Activated CD8-positive, alpha-beta T cell treated with anti-CD3 and anti-CD28 coated beads for 36 hours (primary cell): ENCODE measurements around the gene BMPER. TPM values are rescaled to one million over a fixed set of nuclear protein-coding genes. Genes with fewer than 3 reads are reported as not detected.

ENCODE experiments used
- ATAC-seq: fragments of 200-7000 bp; cut with Tn5 transposase; one replicate; pipeline ENCODE4 v1.10.0; 2021; ENCODE audit warnings: mild to moderate bottlenecking, moderate library complexity
- CTCF ChIA-PET: fragments of 350-600 bp; sonication (Branson Sonifier 250); formaldehyde crosslinking; loops from one replicate; lab custom pipeline; 2021; ENCODE audit warnings: antibody characterized with exemption; lab: Charles Lee
- POLR2A ChIA-PET: fragments of 350-600 bp; sonication (Branson Sonifier 250); formaldehyde crosslinking; loops from one replicate; lab custom pipeline; 2021; ENCODE audit warnings: antibody characterized with exemption; lab: Charles Lee
- DNase-seq: peaks from one replicate; pipeline ENCODE4 v3.0.0-alpha.2; 2020
- H3K27ac Mint-ChIP-seq: one replicate; pipeline ENCODE4 v1.8.0; 2021; ENCODE audit warnings: mild to moderate bottlenecking, mixed read lengths
- H3K27me3 Mint-ChIP-seq: one replicate; pipeline ENCODE4 v1.8.0; 2021; ENCODE audit warnings: mixed read lengths
- H3K36me3 Mint-ChIP-seq: one replicate; pipeline ENCODE4 v1.8.0; 2021; ENCODE audit warnings: low read depth, mixed read lengths
- H3K4me1 Mint-ChIP-seq: one replicate; pipeline ENCODE4 v1.8.0; 2021; ENCODE audit warnings: low read depth, mixed read lengths
- H3K4me3 Mint-ChIP-seq: one replicate; pipeline ENCODE4 v1.8.0; 2021; ENCODE audit warnings: mild to moderate bottlenecking, moderate library complexity, mixed read lengths
- H3K9me3 Mint-ChIP-seq: one replicate; pipeline ENCODE4 v1.8.0; 2021; ENCODE audit warnings: mixed read lengths
- CTCF ChIP-seq: fragments of 200-600 bp; IDR thresholded peaks from one replicate; pipeline ENCODE4 v1.8.0; 2022; ENCODE audit warnings: antibody characterized with exemption, mild to moderate bottlenecking
- intact Hi-C: fragments of 100-400 bp; cut with micrococcal nuclease; formaldehyde crosslinking; loops from one replicate; pipeline ENCODE4 v1.10.0; 2022
- total RNA-seq, 2 experiments: library from RNA; stranded (reverse); gene quantifications; one replicate each; pipeline ENCODE4 v1.2.3, GENCODE V29; 2021

Gene BMPER
- total RNA-seq, 2 experiments from 2014 or later, result not detected

- ChIA-PET POLR2A (no interaction called here), CTCF (no interaction called here)
- DNase-seq (no peak), ATAC-seq (no peak)
- H3K9me3 Mint-ChIP-seq, result no peaks in the 10 kb centered on the region
- no peak for TF ChIP-seq CTCF
- no peak overlapping the region for H3K4me3 Mint-ChIP-seq
- H3K27me3 Mint-ChIP-seq, result peaks cover 3% of the 10 kb centered on the region
- no peaks in the 10 kb centered on the region for H3K4me1 Mint-ChIP-seq
- H3K36me3 Mint-ChIP-seq, result no peaks in the 10 kb centered on the region
- intact Hi-C loops, result no loop called here
- no peak overlapping the region for H3K27ac Mint-ChIP-seq
Measured at GRCh38 chr7:33964417-33965182, 59.3 kb downstream of the BMPER start.

GRCh38 chr7:33965183-33965744 lies 59.9 kb downstream of the BMPER start:
- peaks cover 3% of the 10 kb centered on the region for H3K27me3 Mint-ChIP-seq
- no peaks in the 10 kb centered on the region for H3K36me3 Mint-ChIP-seq
- ATAC-seq (no peak), DNase-seq (no peak)
- intact Hi-C loops, result no loop called here
- ChIA-PET CTCF (interaction anchor here (1.5 kb wide), 1 partner anchor 32 kb away, joined by 4 read pairs; no protein-coding TSS in a partner anchor), POLR2A (no interaction called here)
- no peaks in the 10 kb centered on the region for H3K9me3 Mint-ChIP-seq
- no peaks in the 10 kb centered on the region for H3K4me1 Mint-ChIP-seq
- no peak for TF ChIP-seq CTCF
- no peak overlapping the region for H3K4me3 Mint-ChIP-seq
- no peak overlapping the region for H3K27ac Mint-ChIP-seq

GRCh38 chr7:33968591-33968990 lies 63.3 kb downstream of the BMPER start:
- H3K9me3 Mint-ChIP-seq, result no peaks in the 10 kb centered on the region
- intact Hi-C loops, result no loop called here
- no peak overlapping the region for H3K4me3 Mint-ChIP-seq
- no peak for TF ChIP-seq CTCF
- H3K36me3 Mint-ChIP-seq, result no peaks in the 10 kb centered on the region
- CTCF ChIA-PET, result no interaction called here
- H3K27me3 Mint-ChIP-seq, result peaks cover 3% of the 10 kb centered on the region
- POLR2A ChIA-PET, result no interaction called here
- no peak for DNase-seq
- no peak overlapping the region for H3K27ac Mint-ChIP-seq
- ATAC-seq, result no peak
- H3K4me1 Mint-ChIP-seq, result no peaks in the 10 kb centered on the region

- intact Hi-C loops, result no loop called here
- H3K36me3 Mint-ChIP-seq, result no peaks in the 10 kb centered on the region
- no peaks in the 10 kb centered on the region for H3K9me3 Mint-ChIP-seq
- no peak overlapping the region for H3K27ac Mint-ChIP-seq
- TF ChIP-seq CTCF, result no peak
- CTCF ChIA-PET, result no interaction called here
- no peak overlapping the region for H3K4me3 Mint-ChIP-seq
- peaks cover 3% of the 10 kb centered on the region for H3K27me3 Mint-ChIP-seq
- H3K4me1 Mint-ChIP-seq, result no peaks in the 10 kb centered on the region
- ATAC-seq (no peak), DNase-seq (no peak)
- POLR2A ChIA-PET, result no interaction called here
Measured at GRCh38 chr7:33970536-33970935, 65.2 kb downstream of the BMPER start.

GRCh38 chr7:33971106-33971505 lies 65.8 kb downstream of the BMPER start:
- POLR2A ChIA-PET, result no interaction called here
- Mint-ChIP-seq H3K27ac (no peak overlapping the region), H3K4me1 (no peaks in the 10 kb centered on the region), H3K27me3 (peaks cover 3% of the 10 kb centered on the region), H3K4me3 (no peak overlapping the region), H3K36me3 (no peaks in the 10 kb centered on the region), H3K9me3 (no peaks in the 10 kb centered on the region)
- TF ChIP-seq CTCF, result no peak
- DNase-seq, result no peak
- ATAC-seq, result no peak
- intact Hi-C loops, result no loop called here
- CTCF ChIA-PET, result no interaction called here
